HG03575 (cell line): ENCODE data around the gene ITFG2.
A peak's percentile ranks its signal among the peaks of the same experiment; 100 is the strongest.
"Not testable (repeated sequence)": the region's sequence is repeated elsewhere in the genome, so short reads cannot be mapped to it uniquely, and the experiment has no call there.

ENCODE experiments used
- ATAC-seq: cut with Tn5 transposase; IDR thresholded peaks from one replicate; pipeline ENCODE4 v1.9.1; 2021; ENCODE audit not compliant: unreplicated experiment, insufficient number of reproducible peaks, low FRiP score; ENCODE audit errors: extremely low read depth

The ITFG2 gene

GRCh38 chr12:2812290-2813213 lies at the start of gene ITFG2:
ITFG2 (plus strand) TSS chr12:2812668; CDS start chr12:2812761, 93 bp downstream.
- peak; percentile 66 for ATAC-seq

- no peak for ATAC-seq
Observed at GRCh38 chr12:2764398-2764797, 48.1 kb upstream of the ITFG2 start.

GRCh38 chr12:2765052-2765451 lies 47.4 kb upstream of the ITFG2 start:
- ATAC-seq = no peak

- no peak for ATAC-seq
Observed at GRCh38 chr12:2765608-2766007, 46.9 kb upstream of the ITFG2 start.

- ATAC-seq = no peak
Observed at GRCh38 chr12:2768224-2768961, 44.1 kb upstream of the ITFG2 start.

- ATAC-seq = no peak
Observed at GRCh38 chr12:2769866-2770533, 42.5 kb upstream of the ITFG2 start.

- not testable (repeated sequence) for ATAC-seq
Observed at GRCh38 chr12:2770544-2770943, 41.9 kb upstream of the ITFG2 start.

GRCh38 chr12:2772370-2772769 lies 40.1 kb upstream of the ITFG2 start:
- ATAC-seq = no peak

- no peak for ATAC-seq
Observed at GRCh38 chr12:2773199-2773875, 39.1 kb upstream of the ITFG2 start.

GRCh38 chr12:2775431-2775830 lies 37.0 kb upstream of the ITFG2 start:
- ATAC-seq = no peak

GRCh38 chr12:2776129-2776806 lies 36.2 kb upstream of the ITFG2 start:
- no peak for ATAC-seq

GRCh38 chr12:2779281-2779680 lies 33.2 kb upstream of the ITFG2 start:
- ATAC-seq = no peak

GRCh38 chr12:2783936-2784600 lies 28.4 kb upstream of the ITFG2 start:
- ATAC-seq = no peak

- ATAC-seq = no peak
Observed at GRCh38 chr12:2785017-2785416, 27.5 kb upstream of the ITFG2 start.

GRCh38 chr12:2791089-2791488 lies 21.4 kb upstream of the ITFG2 start:
- no peak for ATAC-seq

GRCh38 chr12:2792671-2793500 lies 19.6 kb upstream of the ITFG2 start:
- ATAC-seq = no peak

- no peak for ATAC-seq
Observed at GRCh38 chr12:2793561-2793960, 18.9 kb upstream of the ITFG2 start.
